ENCODE measurements around the gene MARCHF2.

MARCHF2 gene

DNA sequence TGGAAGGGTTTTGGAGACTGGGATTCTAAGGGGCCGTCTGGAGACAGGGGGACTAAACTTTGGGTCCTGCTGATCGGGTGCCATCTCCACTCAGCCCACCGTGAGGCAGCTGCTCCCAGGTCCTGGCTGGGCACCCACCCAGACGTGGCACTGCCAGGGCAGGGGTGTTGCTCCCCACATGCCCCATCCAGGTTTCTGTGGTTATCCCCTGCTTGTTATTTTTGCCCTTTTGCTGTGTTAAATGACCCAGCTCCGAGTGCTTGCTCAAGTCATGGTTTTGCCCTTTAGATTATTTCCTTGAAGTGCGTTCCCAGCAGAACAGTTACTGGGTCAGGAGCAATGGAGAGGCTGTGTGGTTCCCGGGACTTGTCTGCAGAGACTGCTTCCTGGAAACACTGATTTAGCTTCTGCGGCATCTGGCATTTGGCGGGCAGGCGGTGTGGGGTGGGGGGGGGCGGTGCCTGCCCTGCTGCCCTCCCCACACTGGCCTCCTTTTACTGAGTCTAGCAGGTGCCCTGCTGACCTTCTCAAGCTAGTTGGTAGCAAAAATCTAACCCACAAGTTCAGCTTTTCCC, 21.0 kb upstream of the MARCHF2 start:
- H3K27ac ChIP-seq, result peak overlapping the region; percentile 47 to 100
- no peak for DNase-seq (ENCODE audit: low spot score)
- H3K4me3 ChIP-seq, result peak overlapping the region; percentile 92

DNA sequence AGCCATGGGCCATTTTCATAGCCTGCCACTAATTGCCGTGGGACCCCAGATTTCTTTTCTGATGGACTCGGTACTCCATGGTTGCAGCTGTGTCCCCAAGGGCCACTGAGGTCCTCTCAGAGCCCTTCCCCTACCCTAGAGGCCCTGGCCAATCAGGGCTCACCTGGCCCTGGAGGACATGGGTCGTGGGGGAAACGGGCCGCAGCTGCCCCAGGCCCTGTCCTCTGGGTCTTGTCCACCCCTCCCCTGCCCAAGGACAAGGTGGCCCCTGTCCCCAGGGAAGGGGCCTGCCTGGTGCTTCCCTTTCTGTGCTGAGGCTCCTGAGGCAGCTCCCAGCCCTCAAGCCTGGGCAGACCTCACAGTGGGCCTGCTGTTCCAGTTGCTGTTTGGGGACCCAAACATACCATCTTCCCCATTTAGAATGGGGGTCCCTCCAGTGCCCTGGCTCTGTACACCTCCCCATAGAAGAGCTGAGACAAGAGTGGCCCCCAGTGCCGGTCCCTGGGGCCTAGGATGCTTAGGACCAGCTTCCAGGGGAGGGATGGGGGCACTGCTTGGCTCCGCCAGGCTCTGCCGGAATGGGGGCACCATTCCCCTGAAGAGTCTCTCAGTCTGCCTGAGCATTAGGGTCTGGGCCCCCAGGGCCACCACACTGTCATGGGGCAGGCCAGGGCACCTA, 19.8 kb upstream of the MARCHF2 start:
- Histone ChIP-seq H3K27ac (peak overlapping the region; percentile 21 to 100), H3K4me3 (no peak overlapping the region)
- TF ChIP-seq, protein P1, sequence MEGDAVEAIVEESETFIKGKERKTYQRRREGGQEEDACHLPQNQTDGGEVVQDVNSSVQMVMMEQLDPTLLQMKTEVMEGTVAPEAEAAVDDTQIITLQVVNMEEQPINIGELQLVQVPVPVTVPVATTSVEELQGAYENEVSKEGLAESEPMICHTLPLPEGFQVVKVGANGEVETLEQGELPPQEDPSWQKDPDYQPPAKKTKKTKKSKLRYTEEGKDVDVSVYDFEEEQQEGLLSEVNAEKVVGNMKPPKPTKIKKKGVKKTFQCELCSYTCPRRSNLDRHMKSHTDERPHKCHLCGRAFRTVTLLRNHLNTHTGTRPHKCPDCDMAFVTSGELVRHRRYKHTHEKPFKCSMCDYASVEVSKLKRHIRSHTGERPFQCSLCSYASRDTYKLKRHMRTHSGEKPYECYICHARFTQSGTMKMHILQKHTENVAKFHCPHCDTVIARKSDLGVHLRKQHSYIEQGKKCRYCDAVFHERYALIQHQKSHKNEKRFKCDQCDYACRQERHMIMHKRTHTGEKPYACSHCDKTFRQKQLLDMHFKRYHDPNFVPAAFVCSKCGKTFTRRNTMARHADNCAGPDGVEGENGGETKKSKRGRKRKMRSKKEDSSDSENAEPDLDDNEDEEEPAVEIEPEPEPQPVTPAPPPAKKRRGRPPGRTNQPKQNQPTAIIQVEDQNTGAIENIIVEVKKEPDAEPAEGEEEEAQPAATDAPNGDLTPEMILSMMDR (IDR thresholded peaks at IDR 0.05), result no peak
- DNase-seq (ENCODE audit: low spot score), result no peak

More for the DNA sequence above, 21.0 kb upstream of the MARCHF2 start:
- TF ChIP-seq, protein P1 (IDR thresholded peaks at IDR 0.05), result no peak

DNA sequence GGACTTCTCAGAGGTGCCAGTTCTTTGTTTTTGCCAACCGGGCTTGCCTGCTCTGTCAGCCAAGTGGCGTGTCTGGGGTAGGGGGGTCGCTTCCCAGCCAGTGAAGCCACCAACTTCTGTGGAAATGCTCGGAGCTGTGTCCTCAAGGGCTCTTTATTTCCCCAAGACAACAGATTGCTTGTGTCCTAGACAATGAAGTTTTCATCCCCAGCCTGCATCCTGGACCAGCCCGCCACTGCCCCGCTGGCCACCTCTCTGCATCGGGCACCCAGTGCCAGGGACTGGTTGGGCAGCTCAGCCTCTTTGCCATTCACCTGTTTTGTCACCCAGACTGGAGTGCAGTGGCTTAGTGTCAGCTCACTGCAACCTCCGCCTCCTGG, 19.2 kb upstream of the MARCHF2 start:
- Histone ChIP-seq H3K27ac (peak overlapping the region; percentile 21 to 100), H3K4me3 (no peak overlapping the region)
- no peak for DNase-seq (ENCODE audit: low spot score)
- TF ChIP-seq, protein P1 (IDR thresholded peaks at IDR 0.05), result no peak

GRCh38 chr19:8395621-8396082, 17.5 kb upstream of the MARCHF2 start:
- peak overlapping the region in 1 of 2 donors; percentile 41 for H3K27ac ChIP-seq

GRCh38 chr19:8396185-8396562, 16.9 kb upstream of the MARCHF2 start:
- Histone ChIP-seq H3K27ac (peak overlapping the region in 1 of 2 donors; percentile 22), H3K4me3 (no peak overlapping the region)
- TF ChIP-seq, protein P1 (IDR thresholded peaks at IDR 0.05), result no peak
- no peak for DNase-seq (ENCODE audit: low spot score)

More at GRCh38 chr19:8395621-8396082, 17.5 kb upstream of the MARCHF2 start:
- TF ChIP-seq, protein P1 (IDR thresholded peaks at IDR 0.05), result no peak
- DNase-seq (ENCODE audit: low spot score), result no peak
- H3K4me3 ChIP-seq, result no peak overlapping the region

GRCh38 chr19:8396563-8397203, 16.4 kb upstream of the MARCHF2 start:
- no peak for DNase-seq (ENCODE audit: low spot score)
- TF ChIP-seq, protein P1 (IDR thresholded peaks at IDR 0.05), result peak; percentile 28
- Histone ChIP-seq H3K4me3 (no peak overlapping the region), H3K27ac (peak overlapping the region in 1 of 2 donors; percentile 22)
